Endothelial cell of umbilical vein (primary cell): Measurements from ENCODE around the gene CAPNS1. TPM values are rescaled to one million over a fixed set of nuclear protein-coding genes. Genes with fewer than 3 reads are reported as not detected.

Experiments
- BruUV-seq: library from RNA; stranded (reverse); fragments of 400-500 nt; replicated peaks from 2 replicates; lab custom pipeline; 2021; lab: Mats Ljungman, UMichigan
- CTCF ChIA-PET: fragments of 300-600, 350-600 bp; sonication (Branson Sonifier 250); formaldehyde crosslinking; loops from one replicate; lab custom pipeline; 2021; ENCODE audit warnings: antibody characterized with exemption, inconsistent platforms; lab: Charles Lee
- POLR2A ChIA-PET: fragments of 300-600, 350-600 bp; sonication (Branson Sonifier 250); formaldehyde crosslinking; loops from one replicate; lab custom pipeline; 2021; ENCODE audit warnings: antibody characterized with exemption, inconsistent platforms; lab: Charles Lee
- DNase-seq: peaks from one replicate; pipeline ENCODE4 v3.0.0-alpha.2; 2011; ENCODE audit warnings: low read depth, low spot score
- FAIRE-seq: peaks from 2 replicates; lab custom pipeline; 2011; peaks lifted over from hg19 to GRCh38; lab: Jason Lieb, UNC
- H2AFZ ChIP-seq: 2 replicates; pipeline ENCODE4 v1.6.0; 2012; ENCODE audit warnings: low read depth, low read length, control low read depth, inconsistent platforms
- H3K27ac ChIP-seq: 2 replicates; pipeline ENCODE4 v1.5.1; 2011; ENCODE audit warnings: low read depth, mild to moderate bottlenecking, control low read depth, low read length, moderate library complexity; ENCODE audit not compliant: insufficient read depth
- H3K27me3 ChIP-seq, 2 experiments: 2 replicates each; pipeline versions ENCODE4 v1.6.0 to v1.6.1; 2011; ENCODE audit warnings: low read length in 2 of 2, mixed read lengths in 1 of 2; ENCODE audit not compliant: control insufficient read depth in 2 of 2, insufficient read depth in 2 of 2
- H3K36me3 ChIP-seq, 2 experiments: 2 replicates in 1 of 2; 3 replicates in 1 of 2; pipeline ENCODE4 v1.5.1; 2011; ENCODE audit warnings: low read length in 2 of 2, mild to moderate bottlenecking in 1 of 2, moderate library complexity in 1 of 2; ENCODE audit not compliant: control insufficient read depth in 2 of 2, insufficient read depth in 2 of 2; ENCODE audit errors: extremely low read depth in 1 of 2
- H3K4me1 ChIP-seq: 3 replicates; pipeline ENCODE4 v1.5.1; 2011; ENCODE audit warnings: mild to moderate bottlenecking, low read length; ENCODE audit not compliant: control insufficient read depth, insufficient read depth; ENCODE audit errors: extremely low read depth
- H3K4me2 ChIP-seq: 2 replicates; pipeline ENCODE4 v1.6.1; 2011; ENCODE audit warnings: low read length, control low read depth, mixed read lengths; ENCODE audit not compliant: insufficient read depth
- H3K4me3 ChIP-seq, 3 experiments: fragments of 200-600 bp in 1 of 3; sonication (generic), shearing (Covaris generic) in 1 of 3; replicated peaks in 1 of 3; 2 replicates each; pipeline ENCODE4 v1.5.1; 2011 to 2016; ENCODE audit warnings: control low read depth in 3 of 3, low read length in 3 of 3, mild to moderate bottlenecking in 2 of 3, inconsistent platforms in 1 of 3, low read depth in 1 of 3, moderate library complexity in 1 of 3; ENCODE audit not compliant: insufficient read depth in 1 of 3
- H3K79me2 ChIP-seq: 2 replicates; pipeline ENCODE4 v1.6.0; 2012; ENCODE audit warnings: low read length, inconsistent platforms; ENCODE audit not compliant: control insufficient read depth, insufficient read depth
- H3K9ac ChIP-seq: replicated peaks from 2 replicates; pipeline ENCODE3; 2011; ENCODE audit warnings: low read length, control low read depth; ENCODE audit not compliant: insufficient read depth; ENCODE audit errors: extremely low read depth
- H3K9me1 ChIP-seq: replicated peaks from 3 replicates; pipeline ENCODE4 v1.6.0; 2011; ENCODE audit warnings: mild to moderate bottlenecking, low read length; ENCODE audit not compliant: control insufficient read depth, insufficient read depth; ENCODE audit errors: extremely low read depth
- H3K9me3 ChIP-seq: replicated peaks from 2 replicates; pipeline ENCODE4 v1.5.1; 2012; ENCODE audit warnings: low read length, inconsistent platforms; ENCODE audit not compliant: control insufficient read depth, insufficient read depth
- H4K20me1 ChIP-seq: replicated peaks from 2 replicates; pipeline ENCODE3; 2011; ENCODE audit warnings: mild to moderate bottlenecking, low read length; ENCODE audit not compliant: control insufficient read depth, insufficient read depth; ENCODE audit errors: extremely low read depth
- FOS ChIP-seq: IDR thresholded peaks from 2 replicates; pipeline ENCODE4 v1.6.1; 2011; ENCODE audit warnings: mild to moderate bottlenecking, low read length, moderate library complexity, borderline replicate concordance; ENCODE audit not compliant: insufficient read depth
- MYC ChIP-seq: IDR thresholded peaks from one replicate; pipeline ENCODE4 v1.6.1; 2011; ENCODE audit warnings: mild to moderate bottlenecking, low read depth, low read length
- POLR2AphosphoS5 ChIP-seq: IDR thresholded peaks from 2 replicates; pipeline ENCODE4 v1.6.1; 2012; ENCODE audit warnings: low read depth, mild to moderate bottlenecking, control low read depth, low read length, moderate library complexity; ENCODE audit not compliant: insufficient read depth
- dilution Hi-C: fragments of 300-500 bp; cut with MboI; formaldehyde crosslinking; loops from one replicate; pipeline ENCODE4 v1.15.0; 2019; ENCODE audit warnings: low sequenced_read_pairs; ENCODE audit not compliant: extremely low pct_ligation_motif_present
- intact Hi-C: fragments of 100-400 bp; cut with micrococcal nuclease; formaldehyde crosslinking; loops from one replicate; pipeline ENCODE4 v1.10.0; 2022
- polyA plus RNA-seq, 4 experiments: library from polyadenylated mRNA; depleted of rRNA in 3 of 4; stranded (reverse) in 3 of 4; unstranded in 1 of 4; fragments of >200 nt; gene quantifications; 2 replicates each; pipeline versions ENCODE4 v1.2.1 to v1.2.3, GENCODE V29; 2011 to 2012; ENCODE audit warnings: missing spikeins in 1 of 4
- total RNA-seq: library from RNA; stranded (reverse); gene quantifications from 2 replicates; pipeline ENCODE4 v1.2.3, GENCODE V29; 2021
- TF ChIP-seq, protein P1 (sequence below), 2 donors: IDR thresholded peaks; 1 replicate in 1 of 2; 2 replicates in 1 of 2; pipeline ENCODE4 v1.5.1; 2011; ENCODE audit warnings: low read length in 2 of 2, mild to moderate bottlenecking in 2 of 2, moderate library complexity in 2 of 2, control low read depth in 1 of 2, inconsistent platforms in 1 of 2, low read depth in 1 of 2; ENCODE audit not compliant: insufficient read depth in 1 of 2; ENCODE audit errors: extremely low read depth in 1 of 2
- TF ChIP-seq, protein P2 (sequence below): IDR thresholded peaks from 2 replicates; pipeline ENCODE4 v1.6.1; 2011; ENCODE audit not compliant: insufficient read depth, insufficient read length

The CAPNS1 gene
- total and polyA plus RNA-seq, 2 donors (not counting 3 experiments of a cell fraction or from before 2014, with no cell fraction given), result 777 to 1,095 TPM

DNA sequence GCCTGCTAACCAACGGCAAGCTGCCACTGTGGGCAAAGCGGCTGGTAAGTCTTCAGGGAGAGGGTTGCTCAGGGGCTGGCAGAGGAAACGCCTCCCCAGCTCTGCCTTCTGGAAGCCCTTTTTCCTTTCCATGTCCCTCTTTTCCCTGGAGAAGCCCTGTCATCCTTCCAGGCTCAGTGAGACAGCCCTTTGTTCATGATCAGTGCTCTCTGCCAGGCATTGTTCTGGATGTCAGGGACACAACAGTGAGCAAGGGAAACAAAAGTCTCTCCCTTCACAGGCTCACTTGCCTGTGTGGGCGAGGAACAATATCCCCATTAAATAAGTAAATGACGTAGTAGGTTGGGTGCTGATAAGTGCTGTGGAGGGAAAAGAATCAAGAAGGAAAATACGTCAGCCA, 42.8 kb upstream of the CAPNS1 start:
- no peak for FAIRE-seq
- Histone ChIP-seq H3K9ac (no peak overlapping the region), H3K9me3 (no peaks in the 10 kb centered on the region), H3K36me3 (peaks cover 3% of the 10 kb centered on the region in 2 experiments), H3K4me3 (no peak overlapping the region), H2AFZ (no peak overlapping the region), H4K20me1 (no peaks in the 10 kb centered on the region), H3K4me1 (no peaks in the 10 kb centered on the region), H3K79me2 (no peaks in the 10 kb centered on the region), H3K4me2 (no peak overlapping the region), H3K27me3 (no peaks in the 10 kb centered on the region), H3K27ac (no peak overlapping the region), H3K9me1 (no peaks in the 10 kb centered on the region)
- TF ChIP-seq MYC (no peak), FOS (no peak), POLR2AphosphoS5 (no peak)
- TF ChIP-seq, protein P1, sequence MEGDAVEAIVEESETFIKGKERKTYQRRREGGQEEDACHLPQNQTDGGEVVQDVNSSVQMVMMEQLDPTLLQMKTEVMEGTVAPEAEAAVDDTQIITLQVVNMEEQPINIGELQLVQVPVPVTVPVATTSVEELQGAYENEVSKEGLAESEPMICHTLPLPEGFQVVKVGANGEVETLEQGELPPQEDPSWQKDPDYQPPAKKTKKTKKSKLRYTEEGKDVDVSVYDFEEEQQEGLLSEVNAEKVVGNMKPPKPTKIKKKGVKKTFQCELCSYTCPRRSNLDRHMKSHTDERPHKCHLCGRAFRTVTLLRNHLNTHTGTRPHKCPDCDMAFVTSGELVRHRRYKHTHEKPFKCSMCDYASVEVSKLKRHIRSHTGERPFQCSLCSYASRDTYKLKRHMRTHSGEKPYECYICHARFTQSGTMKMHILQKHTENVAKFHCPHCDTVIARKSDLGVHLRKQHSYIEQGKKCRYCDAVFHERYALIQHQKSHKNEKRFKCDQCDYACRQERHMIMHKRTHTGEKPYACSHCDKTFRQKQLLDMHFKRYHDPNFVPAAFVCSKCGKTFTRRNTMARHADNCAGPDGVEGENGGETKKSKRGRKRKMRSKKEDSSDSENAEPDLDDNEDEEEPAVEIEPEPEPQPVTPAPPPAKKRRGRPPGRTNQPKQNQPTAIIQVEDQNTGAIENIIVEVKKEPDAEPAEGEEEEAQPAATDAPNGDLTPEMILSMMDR (IDR thresholded peaks at IDR 0.05; ENCODE audit: extremely low read depth in 1 of 2, insufficient read depth in 1 of 2, low read depth in 1 of 2, low read length in 2 of 2), result no peak
- ChIA-PET CTCF (no interaction called here), POLR2A (interaction anchor here (0.7 kb wide), 1 partner anchor 36 kb away, joined by 6 read pairs; no protein-coding TSS in a partner anchor)
- peak; percentile 11 for DNase-seq
- dilution Hi-C loops (no loop called here), intact Hi-C loops (no loop called here)
- no TSS peak for BruUV-seq

DNA sequence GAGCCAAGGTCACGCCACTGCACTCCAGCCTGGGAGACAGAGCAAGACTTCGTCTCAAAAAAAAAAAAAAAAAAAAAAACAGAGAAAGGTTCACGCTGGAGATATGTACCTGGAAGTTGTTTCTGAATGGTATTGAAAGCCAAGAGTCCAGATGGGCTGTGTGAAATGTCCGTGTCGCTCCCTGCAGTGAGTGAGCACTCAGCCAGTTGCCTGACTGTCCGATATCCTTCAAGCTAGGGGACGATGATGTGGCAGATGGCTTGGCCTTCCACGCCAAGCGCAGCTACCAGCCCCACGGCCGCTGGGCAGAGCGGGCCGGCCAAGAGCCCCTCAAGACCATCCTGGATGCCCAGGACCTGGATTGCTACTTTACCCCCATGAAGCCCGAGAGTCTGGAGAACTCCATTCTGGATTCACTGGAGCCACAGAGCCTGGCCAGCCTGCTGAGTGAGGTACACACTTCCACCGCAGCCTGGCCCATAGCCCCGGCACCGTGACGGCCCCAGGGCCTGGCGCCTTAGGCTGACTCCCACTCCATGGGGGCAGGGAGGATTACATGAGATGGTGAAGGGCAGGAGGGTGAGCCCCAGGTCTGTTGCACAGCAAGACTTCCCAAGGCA, 40.6 kb upstream of the CAPNS1 start:
- POLR2A ChIA-PET, result no interaction called here
- dilution Hi-C loops, result no loop called here

More for the DNA sequence above, 40.6 kb upstream of the CAPNS1 start:
- Histone ChIP-seq H3K4me1 (no peaks in the 10 kb centered on the region), H3K27ac (no peak overlapping the region), H4K20me1 (no peaks in the 10 kb centered on the region), H2AFZ (no peak overlapping the region), H3K9me1 (no peaks in the 10 kb centered on the region), H3K27me3 (no peaks in the 10 kb centered on the region), H3K4me2 (no peak overlapping the region), H3K9ac (no peak overlapping the region), H3K9me3 (no peaks in the 10 kb centered on the region), H3K79me2 (no peaks in the 10 kb centered on the region), H3K36me3 (peaks cover 3 to 9% of the 10 kb centered on the region in 2 experiments), H3K4me3 (no peak overlapping the region)
- intact Hi-C loops, result no loop called here
- no TSS peak for BruUV-seq
- CTCF ChIA-PET, result no interaction called here
- FAIRE-seq (no peak), DNase-seq (no peak)
- TF ChIP-seq, protein P1 (IDR thresholded peaks at IDR 0.05; ENCODE audit: extremely low read depth in 1 of 2, insufficient read depth in 1 of 2, low read depth in 1 of 2, low read length in 2 of 2), result no peak
- TF ChIP-seq FOS (no peak), MYC (no peak)
- TF ChIP-seq, protein P2, sequence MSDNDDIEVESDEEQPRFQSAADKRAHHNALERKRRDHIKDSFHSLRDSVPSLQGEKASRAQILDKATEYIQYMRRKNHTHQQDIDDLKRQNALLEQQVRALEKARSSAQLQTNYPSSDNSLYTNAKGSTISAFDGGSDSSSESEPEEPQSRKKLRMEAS, result no peak
